Spleen (tissue), 11 donors: ENCODE measurements around the gene EME1. TPM values are rescaled to one million over a fixed set of nuclear protein-coding genes. Genes with fewer than 3 reads are reported as not detected.
A peak's percentile ranks its signal among the peaks of the same experiment; 100 is the strongest.

ENCODE experiments used
- DNase-seq: peaks from one replicate; pipeline ENCODE4 v3.0.0-alpha.2; 2020
- H3K27ac ChIP-seq, 8 donors: fragments of 200-600 bp; sonication (generic) in 7 of 8; 1 replicate in 4 of 8; 2 replicates in 4 of 8; pipeline versions ENCODE4 v1.5.0 to v1.8.0; 2016 to 2021; ENCODE audit warnings: inconsistent platforms in 4 of 8, mild to moderate bottlenecking in 4 of 8, moderate library complexity in 1 of 8
- H3K27me3 ChIP-seq, 7 donors: fragments of 200-600 bp; sonication (generic) in 6 of 7; replicated peaks in 1 of 7; 1 replicate in 4 of 7; 2 replicates in 3 of 7; pipeline versions ENCODE4 v1.5.0 to v1.8.0; 2016 to 2021; ENCODE audit warnings: inconsistent platforms in 3 of 7, mild to moderate bottlenecking in 1 of 7
- H3K36me3 ChIP-seq, 6 donors: fragments of 200-600 bp; sonication (generic) in 5 of 6; 1 replicate in 4 of 6; 2 replicates in 2 of 6; pipeline versions ENCODE4 v1.5.0 to v1.8.0; 2016 to 2021; ENCODE audit warnings: inconsistent platforms in 2 of 6
- H3K4me1 ChIP-seq, 6 donors: fragments of 200-600 bp; sonication (generic) in 5 of 6; 1 replicate in 3 of 6; 2 replicates in 3 of 6; pipeline versions ENCODE4 v1.5.0 to v1.8.0; 2016 to 2021; ENCODE audit warnings: inconsistent platforms in 3 of 6
- H3K4me3 ChIP-seq, 8 donors: fragments of 200-600 bp; sonication (generic) in 7 of 8; 1 replicate in 4 of 8; 2 replicates in 4 of 8; pipeline versions ENCODE4 v1.5.0 to v1.8.0; 2016 to 2021; ENCODE audit warnings: inconsistent platforms in 4 of 8, mild to moderate bottlenecking in 4 of 8, moderate library complexity in 2 of 8
- H3K9me3 ChIP-seq, 8 donors: fragments of 200-600 bp; sonication (generic) in 7 of 8; 1 replicate in 4 of 8; 2 replicates in 4 of 8; pipeline versions ENCODE4 v1.5.0 to v1.8.0; 2016 to 2021; ENCODE audit warnings: inconsistent platforms in 4 of 8
- POLR2A ChIP-seq, 3 donors: fragments of 450-650 bp; IDR thresholded peaks; one replicate each; pipeline ENCODE4 v1.5.1; 2017; ENCODE audit warnings: antibody characterized with exemption in 3 of 3, mild to moderate bottlenecking in 1 of 3
- POLR2AphosphoS5 ChIP-seq, 3 donors: sonication (generic); formaldehyde crosslinking; IDR thresholded peaks; one replicate each; pipeline ENCODE4 v1.5.1; 2017; ENCODE audit warnings: antibody characterized with exemption in 3 of 3
- WGBS, 5 donors: extraction: QIAGEN DNeasy Blood & Tissue Kit in 3 of 5; methylation state at CpG; one replicate each; pipeline versions ENCODE4 v1.1.5 to v1.1.7; 2013 to 2018; 5-methylcytosine and 5-hydroxymethylcytosine counted together
- intact Hi-C: fragments of 100-400 bp; cut with DNase I; formaldehyde crosslinking; loops from one replicate; pipeline ENCODE4 v1.15.0; 2023; ENCODE audit warnings: low total_unique reads
- polyA plus RNA-seq, 3 donors: library from polyadenylated mRNA; stranded (reverse); fragments of 200-250 nt; gene quantifications; one replicate each; pipeline ENCODE4 v1.2.1, GENCODE V29; 2013
- total RNA-seq, 7 donors: library from RNA; depleted of rRNA in 3 of 7; stranded (reverse); fragments of >200 nt in 3 of 7; fragmentation: NEBNext Ultra II Directional in 4 of 7; extraction: Animal tissue kit (Norgen Biotek cat#: 25700) in 4 of 7; gene quantifications; one replicate each; pipeline versions ENCODE4 v1.1.0 to v1.2.1, GENCODE V29; 2016 to 2021
- TF ChIP-seq, protein P1 (sequence below), 11 experiments: fragments of 200-600 bp in 7 of 11; fragments of 450-650 bp in 4 of 11; sonication (generic) in 4 of 11; IDR thresholded peaks in 8 of 11; conservative IDR thresholded peaks in 3 of 11; 1 replicate in 7 of 11; 2 replicates in 4 of 11; pipeline versions ENCODE4 v1.4.0 to v1.8.0; 2016 to 2021; ENCODE audit warnings: antibody characterized with exemption in 11 of 11, inconsistent platforms in 4 of 11, mild to moderate bottlenecking in 1 of 11
- donor health status: healthy with polysubstance abuse.
- donor health status: DM: no; HTN: no; CAD: no; lungs with moderate emphysema.
- donor health status: DM: no; HTN: no; CAD: no.
- donor health status: Bipolar disorder and iron deficiency.
- donor health status: healthy.
- donor health status: DM: no; HTN: no; CAD: no.
- donor health status: DM: yes; HTN: yes; CAD: no.

Gene EME1
- total and polyA plus RNA-seq, 10 donors: 0.66 to 3.6 (median 1.9) TPM

DNA sequence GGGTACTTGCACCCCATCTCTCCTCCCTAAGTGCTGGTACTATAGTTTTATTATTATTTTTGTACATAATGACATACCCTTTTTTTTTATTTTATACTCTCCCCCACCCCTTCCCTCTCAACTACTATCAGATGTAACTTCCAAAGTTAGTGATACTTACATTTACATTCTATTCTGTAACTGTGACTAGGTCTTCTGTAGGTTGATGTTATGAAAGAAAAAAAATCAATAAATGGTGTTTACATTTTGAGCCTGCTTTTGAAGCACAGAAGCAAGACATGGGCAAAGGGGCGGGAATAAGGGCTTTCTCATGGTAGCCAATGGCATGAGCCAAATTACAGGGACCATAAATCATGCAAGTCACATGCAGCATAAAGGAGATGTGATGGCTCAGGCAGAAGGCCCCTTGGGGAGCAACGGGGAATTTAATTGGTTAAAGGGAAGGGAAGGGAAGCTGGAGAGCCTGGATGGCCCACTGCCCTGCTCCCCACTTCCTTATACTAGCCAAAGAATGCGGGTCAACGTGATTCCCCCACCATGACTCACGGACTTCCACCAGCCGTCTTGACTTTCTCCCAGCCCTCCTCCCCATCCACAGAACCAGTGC is 50.6 kb downstream of the EME1 start:
- DNase-seq: no peak
- H3K4me1 ChIP-seq: peaks cover 23 to 78% (median 57%) of the 10 kb centered on the region in 6 donors
- peaks cover 0 to 8% (median 0%) of the 10 kb centered on the region in 8 donors for H3K9me3 ChIP-seq
- no peaks in the 10 kb centered on the region for H3K27me3 ChIP-seq
- no peak overlapping the region for H3K4me3 ChIP-seq
- WGBS, 5 donors: 53 to 76% (median 59%) methylated on average over 6 of the region's 6 CpGs
- no peak for TF ChIP-seq POLR2AphosphoS5 (IDR thresholded peaks at IDR 0.05)
- TF ChIP-seq, protein P1, sequence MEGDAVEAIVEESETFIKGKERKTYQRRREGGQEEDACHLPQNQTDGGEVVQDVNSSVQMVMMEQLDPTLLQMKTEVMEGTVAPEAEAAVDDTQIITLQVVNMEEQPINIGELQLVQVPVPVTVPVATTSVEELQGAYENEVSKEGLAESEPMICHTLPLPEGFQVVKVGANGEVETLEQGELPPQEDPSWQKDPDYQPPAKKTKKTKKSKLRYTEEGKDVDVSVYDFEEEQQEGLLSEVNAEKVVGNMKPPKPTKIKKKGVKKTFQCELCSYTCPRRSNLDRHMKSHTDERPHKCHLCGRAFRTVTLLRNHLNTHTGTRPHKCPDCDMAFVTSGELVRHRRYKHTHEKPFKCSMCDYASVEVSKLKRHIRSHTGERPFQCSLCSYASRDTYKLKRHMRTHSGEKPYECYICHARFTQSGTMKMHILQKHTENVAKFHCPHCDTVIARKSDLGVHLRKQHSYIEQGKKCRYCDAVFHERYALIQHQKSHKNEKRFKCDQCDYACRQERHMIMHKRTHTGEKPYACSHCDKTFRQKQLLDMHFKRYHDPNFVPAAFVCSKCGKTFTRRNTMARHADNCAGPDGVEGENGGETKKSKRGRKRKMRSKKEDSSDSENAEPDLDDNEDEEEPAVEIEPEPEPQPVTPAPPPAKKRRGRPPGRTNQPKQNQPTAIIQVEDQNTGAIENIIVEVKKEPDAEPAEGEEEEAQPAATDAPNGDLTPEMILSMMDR (IDR thresholded peaks at IDR 0.05 in 8 of 11, conservative IDR thresholded peaks at IDR 0.05 in 3 of 11): no peak
- no peak for TF ChIP-seq POLR2A (IDR thresholded peaks at IDR 0.05)
- no peaks in the 10 kb centered on the region for H3K36me3 ChIP-seq
- intact Hi-C loops: no loop called here
- peak overlapping the region in 2 of 8 donors; percentile 87 to 89 for H3K27ac ChIP-seq

DNA sequence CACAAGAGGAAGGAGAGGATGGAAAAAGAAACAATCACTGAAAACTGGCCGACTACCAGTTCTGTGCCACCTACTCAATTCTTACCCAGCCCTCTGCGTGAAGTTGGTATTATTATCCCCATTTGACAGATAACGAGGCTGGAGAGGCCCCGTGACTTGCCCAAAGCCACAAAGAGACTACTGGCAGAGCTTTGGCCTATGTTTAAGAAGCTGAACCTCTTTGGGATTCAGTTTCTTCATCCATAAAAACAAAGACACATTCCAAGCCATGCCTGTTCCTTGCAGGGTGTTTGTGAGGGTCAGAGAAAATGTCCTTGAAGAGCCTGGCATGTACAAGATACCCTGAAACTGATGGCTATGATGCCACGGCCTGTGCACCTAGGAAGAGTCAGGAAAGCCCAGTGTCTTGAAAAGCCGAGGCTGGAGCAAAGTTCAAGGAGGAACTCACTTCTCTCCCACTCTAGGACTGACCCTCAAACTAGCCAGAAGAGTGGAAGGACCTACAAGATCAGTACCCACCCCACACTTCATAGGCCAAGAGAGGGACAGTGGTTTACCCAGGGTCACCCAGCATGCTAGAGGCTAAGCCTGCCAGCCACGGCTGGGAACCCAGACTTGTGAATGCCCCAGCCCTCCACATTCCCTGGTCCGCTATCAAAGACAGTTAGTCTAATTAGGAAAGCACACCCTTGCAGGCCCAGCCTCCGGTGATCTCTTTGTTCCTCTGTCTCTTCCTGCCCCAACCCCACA is 51.4 kb downstream of the EME1 start:
- Histone ChIP-seq H3K27me3 (no peaks in the 10 kb centered on the region), H3K9me3 (peaks cover 0 to under 1% (median 0%) of the 10 kb centered on the region in 8 donors), H3K27ac (peak overlapping the region in 5 of 8 donors; percentile 80 to 89 (median 87)), H3K4me1 (peaks cover 23 to 82% (median 57%) of the 10 kb centered on the region in 6 donors), H3K36me3 (no peaks in the 10 kb centered on the region), H3K4me3 (no peak overlapping the region)
- no peak for TF ChIP-seq POLR2AphosphoS5 (IDR thresholded peaks at IDR 0.05)
- no peak for TF ChIP-seq POLR2A (IDR thresholded peaks at IDR 0.05)
- TF ChIP-seq, protein P1 (IDR thresholded peaks at IDR 0.05 in 8 of 11, conservative IDR thresholded peaks at IDR 0.05 in 3 of 11): no peak
- WGBS, 5 donors: 71 to 82% (median 73%) methylated on average over 9 of the region's 9 CpGs
- no peak for DNase-seq
- intact Hi-C loops: no loop called here

DNA sequence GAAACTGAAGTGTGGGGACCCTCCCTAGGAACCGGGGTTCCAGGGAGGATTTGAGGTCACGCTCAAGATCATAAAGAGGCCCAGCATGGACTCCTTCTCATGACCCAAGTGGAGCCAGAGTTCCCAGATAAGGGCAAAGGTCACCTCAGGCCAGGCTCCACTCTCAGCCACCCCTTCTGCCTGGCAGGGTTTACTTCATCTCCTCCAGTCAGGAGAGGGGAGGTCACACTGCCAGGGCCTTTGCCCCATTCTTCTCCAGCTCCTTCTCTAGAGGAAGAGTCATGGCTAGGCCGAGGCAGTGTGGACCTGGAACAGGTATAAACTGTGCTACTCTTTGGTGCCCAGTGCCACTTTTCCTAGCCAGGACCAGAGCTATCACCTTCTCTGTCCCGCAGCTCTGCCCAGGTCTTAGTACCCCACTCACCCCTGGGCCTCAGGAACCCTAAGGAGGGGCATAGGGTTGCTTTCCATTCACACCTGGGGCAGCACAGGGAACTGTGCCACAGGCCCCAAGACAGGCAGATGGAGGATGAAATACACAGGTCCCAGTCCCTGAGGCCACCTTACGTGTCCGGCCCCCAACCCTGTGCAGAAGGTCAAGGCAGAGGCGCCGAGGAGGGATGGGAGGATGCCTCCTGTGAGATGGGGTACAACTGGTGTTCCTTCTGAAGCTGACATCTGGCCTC is 52.1 kb downstream of the EME1 start:
- intact Hi-C loops: no loop called here
- Histone ChIP-seq H3K27me3 (no peaks in the 10 kb centered on the region), H3K4me3 (peak overlapping the region; percentile 56 to 94 (median 75)), H3K36me3 (no peaks in the 10 kb centered on the region), H3K27ac (peak overlapping the region; percentile 19 to 89 (median 84)), H3K4me1 (peaks cover 23 to 80% (median 57%) of the 10 kb centered on the region in 6 donors), H3K9me3 (no peaks in the 10 kb centered on the region)
- whole genome bisulfite sequencing, 5 donors: 74 to 82% (median 77%) methylated on average over 5 to 8 of the region's 8 CpGs
- TF ChIP-seq, protein P1 (IDR thresholded peaks at IDR 0.05 in 8 of 11, conservative IDR thresholded peaks at IDR 0.05 in 3 of 11): no peak
- TF ChIP-seq POLR2AphosphoS5 (IDR thresholded peaks at IDR 0.05) (no peak), POLR2A (IDR thresholded peaks at IDR 0.05) (no peak)
- DNase-seq: no peak
